Esophagus squamous epithelium (tissue), 4 donors: ENCODE measurements around the gene KHK.

ENCODE experiments used
- CTCF ChIP-seq, 6 experiments: fragments of 450-650 bp in 4 of 6; fragments of 200-600 bp in 2 of 6; sonication (generic) in 2 of 6; IDR thresholded peaks; one replicate each; pipeline ENCODE4 v1.5.1; 2016 to 2019; ENCODE audit warnings: antibody characterized with exemption in 6 of 6, mild to moderate bottlenecking in 4 of 6, moderate library complexity in 4 of 6
- POLR2A ChIP-seq, 4 donors: fragments of 450-650 bp; IDR thresholded peaks; one replicate each; pipeline ENCODE4 v1.6.1; 2017; ENCODE audit warnings: antibody characterized with exemption in 4 of 4, mild to moderate bottlenecking in 4 of 4, moderate library complexity in 3 of 4

GRCh38 chr2:27050996-27051901, 35.3 kb upstream of the KHK start, which contains the start of gene AGBL5:
- peak in 1 of 6 experiments; percentile 3 for TF ChIP-seq CTCF (IDR thresholded peaks at IDR 0.05)
- TF ChIP-seq POLR2A (IDR thresholded peaks at IDR 0.05), result peak in 2 of 4 donors; percentile 59 to 74
